Heart right ventricle (tissue), 16 donors: Measurements from ENCODE around the gene PTMA. TPM values are rescaled to one million over a fixed set of nuclear protein-coding genes. Genes with fewer than 3 reads are reported as not detected.
"Not testable (repeated sequence)": the region's sequence is repeated elsewhere in the genome, so short reads cannot be mapped to it uniquely, and the experiment has no call there.

Experiments
- ATAC-seq, 8 donors: fragments of 200-7000 bp; cut with Tn5 transposase; one replicate each; pipeline ENCODE4 v1.9.1; 2020; ENCODE audit warnings: mild to moderate bottlenecking in 8 of 8, moderate library complexity in 8 of 8, moderate number of reproducible peaks in 1 of 8
- DNase-seq, 2 donors: peaks; one replicate each; pipeline ENCODE4 v3.0.0-alpha.2; 2020
- H3K27ac ChIP-seq, 10 donors: fragments of 200-600 bp; sonication (generic) in 2 of 10; one replicate each; pipeline versions ENCODE4 v1.5.0 to v1.8.0; 2020 to 2022; ENCODE audit warnings: mild to moderate bottlenecking in 3 of 10
- H3K27me3 ChIP-seq, 7 donors: fragments of 200-600 bp; one replicate each; pipeline ENCODE4 v1.8.0; 2021 to 2022; ENCODE audit warnings: mild to moderate bottlenecking in 2 of 7
- H3K36me3 ChIP-seq, 9 donors: fragments of 200-600 bp; sonication (generic) in 1 of 9; one replicate each; pipeline versions ENCODE4 v1.5.0 to v1.8.0; 2020 to 2022; ENCODE audit warnings: mild to moderate bottlenecking in 2 of 9
- H3K4me1 ChIP-seq, 9 donors: fragments of 200-600 bp; sonication (generic) in 1 of 9; one replicate each; pipeline versions ENCODE4 v1.5.0 to v1.8.0; 2020 to 2022; ENCODE audit warnings: mild to moderate bottlenecking in 4 of 9
- H3K4me3 ChIP-seq, 10 donors: fragments of 200-600 bp; sonication (generic) in 2 of 10; one replicate each; pipeline versions ENCODE4 v1.5.0 to v1.8.0; 2020 to 2022; ENCODE audit warnings: mild to moderate bottlenecking in 7 of 10, moderate library complexity in 2 of 10
- H3K9me3 ChIP-seq, 11 donors: fragments of 200-600 bp in 10 of 11; sonication (generic) in 2 of 11; one replicate each; pipeline versions ENCODE4 v1.5.0 to v1.8.0; 2013 to 2022; ENCODE audit warnings: mild to moderate bottlenecking in 2 of 11, control low read depth in 1 of 11, moderate library complexity in 1 of 11
- CTCF ChIP-seq, 9 donors: fragments of 200-600 bp; sonication (generic) in 2 of 9; IDR thresholded peaks; one replicate each; pipeline versions ENCODE4 v1.5.0 to v1.8.0; 2021 to 2022; ENCODE audit warnings: antibody characterized with exemption in 9 of 9, mild to moderate bottlenecking in 5 of 9, moderate library complexity in 1 of 9
- WGBS, 2 donors: extraction: QIAGEN DNeasy Blood & Tissue Kit; methylation state at CpG; one replicate each; pipeline ENCODE4 v1.1.7; 2013; ENCODE audit warnings: inconsistent platforms in 1 of 2; 5-methylcytosine and 5-hydroxymethylcytosine counted together
- intact Hi-C, 10 donors: fragments of 100-400 bp; cut with DNase I; formaldehyde crosslinking; loops; one replicate each; pipeline versions ENCODE4 v1.11.1 to v1.14.2; 2022
- polyA plus RNA-seq, 2 donors: library from polyadenylated mRNA; stranded (reverse); fragments of 200-250 nt; gene quantifications; one replicate each; pipeline ENCODE4 v1.2.3, GENCODE V29; 2013
- total RNA-seq, 10 donors: library from RNA; stranded (reverse); fragmentation: NEBNext Ultra II Directional in 3 of 10; extraction: Animal tissue kit (Norgen Biotek cat#: 25700) in 3 of 10; gene quantifications; one replicate each; pipeline versions ENCODE4 v1.2.1 to v1.2.4, GENCODE V29; 2021 to 2023
- donor health status: Arrhythmogenic right ventricular cardiomyopathy.
- donor health status: ischemic (EF 13 %, LVEDD 7.1; RV severe dilation, severe dysfunction).
- donor health status: healthy with polysubstance abuse.
- donor health status: DM: no; HTN: yes; CAD: no.
- donor health status: DM: no; HTN: no; CAD: no.
- donor health status: ischemic (EF 25% LVEDD 6.9; RV normal size, moderate dysfunction).
- donor health status: ischemic (EF 25% LVEDD 5.7; RV mildly dilated, moderate dysfunction).
- donor health status: healthy.
- donor health status: DM: yes; HTN: yes; CAD: no.
- donor health status: Ischemic cardiomyopathy.
- donor health status: ischemic (EF 35%, LVEDD 5.7; RV mildly dilated, moderate dysfunction).
- donor health status: nonischemic (EF 11% LVEDD 7.7; RV severe dilation, severe dysfunction).
- donor health status: DM: yes; HTN: yes; CAD: no.
- donor health status: PGD.
- donor health status: ischemic (EF 29% LVEDD 5.4; RV normal size, mild dysfunction).
- donor health status: nonischemic (EF 23%, LVEDD 6.1; RV moderate dilation, normal function).

The PTMA gene
- total and polyA plus RNA-seq, 12 donors, result 133 to 626 (median 181) TPM

GRCh38 chr2:231709981-231710798 lies 1.9 kb downstream of the PTMA start:
- TF ChIP-seq CTCF (IDR thresholded peaks at IDR 0.05), result peak; percentile 59 to 99 (median 79)
- Histone ChIP-seq H3K36me3 (peaks cover 0 to 34% (median 13%) of the 10 kb centered on the region in 9 donors), H3K9me3 (no peaks in the 10 kb centered on the region), H3K4me3 (peak overlapping the region; percentile 72 to 100 (median 90)), H3K4me1 (peaks cover 18 to 62% (median 49%) of the 10 kb centered on the region in 9 donors), H3K27ac (peak overlapping the region; percentile 98 to 100 (median 99)), H3K27me3 (no peaks in the 10 kb centered on the region)
- DNase-seq, result peak; percentile 78 to 89
- 1% methylated on average over 90 to 105 of the region's 105 CpGs for WGBS, 2 donors
- intact Hi-C loops, result loop anchor here in 3 of 10 donors (2.0 to 10.0 kb wide), 4 partner anchors 67 to 195 kb away; no protein-coding TSS in a partner anchor
- peak; percentile 17 to 40 (median 30) for ATAC-seq

GRCh38 chr2:231710799-231711676 lies 2.7 kb downstream of the PTMA start:
- DNase-seq (peak; percentile 41 to 46), ATAC-seq (no peak)
- Histone ChIP-seq H3K9me3 (no peaks in the 10 kb centered on the region), H3K27ac (peak overlapping the region; percentile 42 to 100 (median 99)), H3K27me3 (no peaks in the 10 kb centered on the region), H3K4me3 (peak overlapping the region; percentile 72 to 100 (median 90)), H3K36me3 (peaks cover 0 to 34% (median 13%) of the 10 kb centered on the region in 9 donors), H3K4me1 (peaks cover 18 to 62% (median 43%) of the 10 kb centered on the region in 9 donors)
- peak in 1 of 9 donors; percentile 20 for TF ChIP-seq CTCF (IDR thresholded peaks at IDR 0.05)
- WGBS, 2 donors, result 7 to 8% methylated on average over 42 to 43 of the region's 43 CpGs
- intact Hi-C loops, result loop anchor here in 4 of 10 donors (1.0 to 10.0 kb wide), 4 partner anchors 31 to 196 kb away; no protein-coding TSS in a partner anchor

GRCh38 chr2:231711677-231712450 lies 3.5 kb downstream of the PTMA start:
- no peaks in the 10 kb centered on the region for H3K9me3 ChIP-seq
- H3K27me3 ChIP-seq, result no peaks in the 10 kb centered on the region
- WGBS, 2 donors, result 38 to 48% methylated on average over 9 of the region's 9 CpGs
- no peak for ATAC-seq
- intact Hi-C loops, result loop anchor here in 5 of 10 donors (1.0 to 10.0 kb wide), 5 partner anchors 32 to 197 kb away; no protein-coding TSS in a partner anchor
- peaks cover 25 to 69% (median 49%) of the 10 kb centered on the region in 9 donors for H3K4me1 ChIP-seq
- peak in 1 of 2 donors; percentile 8 for DNase-seq
- H3K27ac ChIP-seq, result peak overlapping the region in 9 of 10 donors; percentile 98 to 100 (median 99)
- no peak for TF ChIP-seq CTCF (IDR thresholded peaks at IDR 0.05)
- H3K36me3 ChIP-seq, result peaks cover 0 to 34% (median 13%) of the 10 kb centered on the region in 9 donors
- H3K4me3 ChIP-seq, result peak overlapping the region in 9 of 10 donors; percentile 72 to 100 (median 96)

GRCh38 chr2:231712451-231713021 lies 4.2 kb downstream of the PTMA start:
- peak in 1 of 2 donors; percentile 6 for DNase-seq
- H3K27me3 ChIP-seq, H3K9me3 ChIP-seq, ATAC-seq: not testable (repeated sequence)
- intact Hi-C loops, result loop anchor here in 3 of 10 donors (1.0 to 10.0 kb wide), 4 partner anchors 32 to 198 kb away; no protein-coding TSS in a partner anchor
- H3K4me3 ChIP-seq, result peak overlapping the region in 5 of 10 donors; percentile 3 to 100 (median 79)
- H3K36me3 ChIP-seq, result peaks cover 0 to 34% (median 13%) of the 10 kb centered on the region in 9 donors
- peak overlapping the region in 7 of 10 donors; percentile 35 to 100 (median 99) for H3K27ac ChIP-seq
- WGBS, 2 donors, result 62 to 64% methylated on average over 18 of the region's 18 CpGs
- peaks cover 25 to 72% (median 53%) of the 10 kb centered on the region in 9 donors for H3K4me1 ChIP-seq

GRCh38 chr2:231713406-231713729 lies 5.0 kb downstream of the PTMA start:
- intact Hi-C loops, result loop anchor here in 2 of 10 donors (2.0 to 10.0 kb wide), 3 partner anchors 35 to 199 kb away; no protein-coding TSS in a partner anchor
- not testable (repeated sequence) for ATAC-seq, H3K27me3 ChIP-seq, H3K9me3 ChIP-seq, DNase-seq, H3K4me3 ChIP-seq
- Histone ChIP-seq H3K27ac (peak overlapping the region in 9 of 10 donors; percentile 17 to 76 (median 54)), H3K4me1 (peaks cover 25 to 70% (median 53%) of the 10 kb centered on the region in 9 donors), H3K36me3 (peaks cover 0 to 34% (median 13%) of the 10 kb centered on the region in 9 donors)
